K562 (cell line): ENCODE data around the gene ELK1. TPM values are rescaled to one million over a fixed set of nuclear protein-coding genes. Genes with fewer than 3 reads are reported as not detected.

ENCODE experiments used
- ATAC-seq: fragments of 200-7000 bp; cut with Tn5 transposase; 3 replicates; pipeline ENCODE4 v1.9.1; 2020; ENCODE audit warnings: moderate library complexity
- BruUV-seq: library from RNA; stranded (reverse); fragments of 400-500 nt; replicated peaks from 2 replicates; lab custom pipeline; 2021; lab: Mats Ljungman, UMichigan
- CTCF ChIA-PET: fragments of 300-600 bp; formaldehyde crosslinking; extraction: SDS; loops from one replicate; lab custom pipeline; 2021; ENCODE audit warnings: low intra/inter-chr PET ratio; lab: Yijun Ruan, JAX
- POLR2A ChIA-PET: fragments of 300-600, 350-650 bp; sonication (Branson Sonifier 250); formaldehyde crosslinking; extraction: SDS; loops from one replicate; lab custom pipeline; 2021; ENCODE audit warnings: antibody characterized with exemption, inconsistent platforms; lab: Yijun Ruan, JAX
- DNase-seq, 4 experiments: peaks; one replicate each; pipeline versions ENCODE4 v3.0.0 to v3.0.0-alpha.2; 2011 to 2018; ENCODE audit warnings: low spot score in 3 of 4, mixed read lengths in 3 of 4; ENCODE audit errors: extremely low read depth in 1 of 4
- FAIRE-seq: peaks from 2 replicates; lab custom pipeline; 2011; peaks lifted over from hg19 to GRCh38; lab: Jason Lieb, UNC
- H2AFZ ChIP-seq: 2 replicates; pipeline ENCODE4 v1.6.0; 2011; ENCODE audit warnings: low read depth, low read length, control low read depth, inconsistent platforms
- H3K27ac ChIP-seq: fragments of 200-600 bp; 3 replicates; pipeline ENCODE4 v1.8.0; 2011; ENCODE audit warnings: low read depth, mild to moderate bottlenecking, control low read depth, inconsistent platforms, low read length, moderate library complexity, mixed read lengths; ENCODE audit errors: extremely low read depth
- H3K27me3 ChIP-seq, 2 experiments: fragments of 300-600 bp in 1 of 2; 2 replicates in 1 of 2; 3 replicates in 1 of 2; pipeline versions ENCODE4 v1.6.0 to v1.8.0; 2011; ENCODE audit warnings: inconsistent platforms in 2 of 2, low read length in 2 of 2, mild to moderate bottlenecking in 1 of 2, mixed read lengths in 1 of 2, moderate library complexity in 1 of 2; ENCODE audit not compliant: control insufficient read depth in 2 of 2, insufficient read depth in 2 of 2
- H3K36me3 ChIP-seq: fragments of 300-600 bp; 3 replicates; pipeline ENCODE4 v1.8.0; 2011; ENCODE audit warnings: mild to moderate bottlenecking, low read length, inconsistent platforms; ENCODE audit not compliant: control insufficient read depth, insufficient read depth
- H3K4me1 ChIP-seq, 2 experiments: fragments of 200-600 bp in 1 of 2; replicated peaks in 1 of 2; 2 replicates in 1 of 2; 3 replicates in 1 of 2; pipeline versions ENCODE4 v1.5.1 to v1.8.0; 2011; ENCODE audit warnings: inconsistent platforms in 2 of 2, low read length in 2 of 2, mild to moderate bottlenecking in 1 of 2, mixed read lengths in 1 of 2, moderate library complexity in 1 of 2; ENCODE audit not compliant: control insufficient read depth in 2 of 2, insufficient read depth in 2 of 2
- H3K4me2 ChIP-seq: 2 replicates; pipeline ENCODE4 v1.6.1; 2011; ENCODE audit warnings: low read length, control low read depth, inconsistent platforms, mixed read lengths; ENCODE audit not compliant: insufficient read depth
- H3K4me3 ChIP-seq: fragments of 200-600 bp; sonication (generic), shearing (Covaris generic); 2 replicates; pipeline ENCODE4 v1.5.1; 2016; ENCODE audit warnings: control low read depth, inconsistent platforms
- H3K79me2 ChIP-seq: fragments of 200-600 bp; 3 replicates; pipeline ENCODE4 v1.8.0; 2011; ENCODE audit warnings: low read length, inconsistent platforms; ENCODE audit not compliant: control insufficient read depth, insufficient read depth
- H3K9ac ChIP-seq, 2 experiments: 2 replicates each; pipeline versions ENCODE4 v1.6.0 to v1.6.1; 2011; ENCODE audit warnings: low read depth in 2 of 2, low read length in 2 of 2, control low read depth in 1 of 2, inconsistent platforms in 1 of 2, mild to moderate bottlenecking in 1 of 2, mixed read lengths in 1 of 2; ENCODE audit not compliant: insufficient read depth in 1 of 2
- H3K9me1 ChIP-seq: one replicate; pipeline ENCODE4 v1.6.0; 2011; ENCODE audit warnings: inconsistent platforms, mild to moderate bottlenecking, low read length, moderate library complexity; ENCODE audit not compliant: control insufficient read depth, insufficient read depth
- H3K9me3 ChIP-seq: replicated peaks from 2 replicates; pipeline ENCODE4 v1.5.1; 2011; ENCODE audit warnings: low read depth, low read length, inconsistent platforms; ENCODE audit not compliant: control insufficient read depth, insufficient read depth
- H4K20me1 ChIP-seq: replicated peaks from 2 replicates; pipeline ENCODE4 v1.6.1; 2011; ENCODE audit warnings: low read length, inconsistent platforms, mixed read lengths; ENCODE audit not compliant: control insufficient read depth, insufficient read depth
- BHLHE40 ChIP-seq: IDR thresholded peaks from 2 replicates; pipeline ENCODE4 v1.6.1; 2011; ENCODE audit warnings: low read length, improper control_type of control experiment
- SIN3B ChIP-seq: fragments of 450-650 bp; IDR thresholded peaks from 2 replicates; pipeline ENCODE4 v1.6.1; 2017; ENCODE audit warnings: low read depth, mild to moderate bottlenecking, moderate library complexity
- SRF ChIP-seq, 2 experiments: fragments of 250-450, 450-650 bp in 1 of 2; sonication (Bioruptor Pico) in 1 of 2; sonication (generic) in 1 of 2; formaldehyde crosslinking; IDR thresholded peaks; 2 replicates each; pipeline versions ENCODE4 v1.5.0 to v1.5.1; 2020 to 2022; ENCODE audit warnings: mild to moderate bottlenecking in 1 of 2, missing genetic modification reagents in 1 of 2
- TAF15 ChIP-seq: fragments of 200-400 bp; formaldehyde crosslinking; IDR thresholded peaks from 2 replicates; pipeline ENCODE4 v1.6.1; 2017; ENCODE audit warnings: mild to moderate bottlenecking, low read depth, low read length, moderate library complexity
- WGBS: fragments of 100-300 bp; shearing (Covaris generic); methylation state at CpG from one replicate; pipeline ENCODE4 v1.1.6; 2016; ENCODE audit warnings: low coverage, mixed read lengths; ENCODE audit not compliant: insufficient coverage; ENCODE audit errors: missing lambda C conversion rate; 5-methylcytosine and 5-hydroxymethylcytosine counted together
- in situ Hi-C: fragments of 300-500 bp; cut with MboI; formaldehyde crosslinking; loops from 4 replicates; pipeline ENCODE4 v1.15.0; 2018; ENCODE audit warnings: inconsistent platforms, mixed read lengths
- intact Hi-C: fragments of 100-400 bp; cut with micrococcal nuclease; formaldehyde crosslinking; loops from 2 replicates; pipeline ENCODE4 v1.14.2; 2022
- polyA plus RNA-seq, 8 experiments: library from polyadenylated mRNA; depleted of rRNA in 4 of 8; stranded (reverse) in 5 of 8; unstranded in 3 of 8; fragments of >200 nt; fragmentation: Nextera tagmentation in 2 of 8; fragmentation: Illumina TruSeq in 1 of 8; extraction: Ambion mirVana in 2 of 8; extraction: Trizol in 1 of 8; gene quantifications; 2 replicates each; pipeline versions ENCODE4 v1.2.1 to v1.2.3, GENCODE V29; 2011 to 2014; ENCODE audit warnings: inconsistent platforms in 1 of 8, missing spikeins in 1 of 8
- total RNA-seq, 7 experiments: library from RNA; depleted of rRNA in 6 of 7; stranded (reverse); fragments of >200 nt in 6 of 7; fragmentation: Illumina TruSeq in 2 of 7; extraction: Trizol in 2 of 7; gene quantifications; 2 replicates each; pipeline versions ENCODE4 v1.2.1 to v1.2.3, GENCODE V29; 2011 to 2021; ENCODE audit warnings: low replicate concordance in 1 of 7
- TF ChIP-seq, protein P1 (sequence below): IDR thresholded peaks from 2 replicates; pipeline ENCODE4 v1.6.1; 2011; ENCODE audit warnings: borderline replicate concordance, low read depth, mild to moderate bottlenecking, moderate library complexity, low read length; ENCODE audit not compliant: insufficient read depth, poor library complexity, severe bottlenecking
- TF ChIP-seq, protein P2 (sequence below): sonication (generic); formaldehyde crosslinking; IDR thresholded peaks from 2 replicates; pipeline ENCODE4 v1.8.1; 2023; ENCODE audit warnings: mild to moderate bottlenecking, missing genetic modification reagents
- TF ChIP-seq, protein P3 (sequence below), 2 experiments: fragments of 450-650 bp in 1 of 2; sonication (generic) in 1 of 2; formaldehyde crosslinking in 1 of 2; IDR thresholded peaks; 2 replicates each; pipeline versions ENCODE4 v1.7.1 to v1.9.0; 2016 to 2022; ENCODE audit warnings: inconsistent platforms in 1 of 2, mild to moderate bottlenecking in 1 of 2, missing genetic modification reagents in 1 of 2

ELK1 gene
- total and polyA plus RNA-seq, 9 of the 15 experiments (the other 6 are each of a cell fraction or from before 2014, with no cell fraction given) = 4.4 to 74.9 (median 26.5) TPM

DNA sequence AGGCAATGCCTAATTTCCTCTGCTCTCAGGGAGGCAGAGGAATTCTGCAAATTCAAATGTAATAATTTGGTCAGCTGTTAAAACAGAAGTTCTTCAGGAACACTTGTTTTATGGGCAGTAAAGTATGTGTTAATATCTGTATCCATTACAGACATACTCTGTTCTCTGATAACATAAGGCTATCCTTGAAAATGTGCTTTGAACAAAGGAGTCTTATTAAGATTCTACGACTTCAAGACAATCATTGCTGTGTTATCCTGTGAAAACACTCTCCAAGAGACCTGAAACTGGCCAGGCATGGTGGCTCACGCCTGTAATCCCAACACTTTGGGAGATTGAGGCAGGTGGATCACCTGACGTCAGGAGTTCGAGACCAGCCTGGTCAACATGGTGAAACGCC lies 18.7 kb downstream of the ELK1 start:
- no peak for ATAC-seq
- H3K4me1 ChIP-seq = peaks cover 11% of the 10 kb centered on the region in 2 experiments
- peaks cover 0 to under 1% of the 10 kb centered on the region in 2 experiments; a peak in 1 of 5 replicates for H3K27me3 ChIP-seq
- no peak for DNase-seq
- no peaks in the 10 kb centered on the region for H3K79me2 ChIP-seq
- no peak overlapping the region for H2AFZ ChIP-seq
- no peaks in the 10 kb centered on the region for H3K9me1 ChIP-seq
- ChIA-PET CTCF (no interaction called here), POLR2A (no interaction called here)
- H3K9me3 ChIP-seq = no peaks in the 10 kb centered on the region
- peaks cover 17% of the 10 kb centered on the region; the same call in 1 of the 3 replicates for H3K36me3 ChIP-seq
- 79% methylated on average over 5 of the region's 5 CpGs for WGBS
- no peak overlapping the region for H3K27ac ChIP-seq
- in situ Hi-C loops (no loop called here), intact Hi-C loops (no loop called here)
- no peak for FAIRE-seq
- no peaks in the 10 kb centered on the region; the same call in 1 of the 2 replicates for H4K20me1 ChIP-seq
- H3K4me3 ChIP-seq = no peak overlapping the region
- no peak overlapping the region for H3K4me2 ChIP-seq
- BruUV-seq = no TSS peak
- no peak overlapping the region for H3K9ac ChIP-seq
- TF ChIP-seq SIN3B (no peak), SRF (CRISPR knock-in tag; IDR thresholded peaks at IDR 0.05) (no peak), TAF15 (no peak), BHLHE40 (no peak)
- TF ChIP-seq, protein P1, sequence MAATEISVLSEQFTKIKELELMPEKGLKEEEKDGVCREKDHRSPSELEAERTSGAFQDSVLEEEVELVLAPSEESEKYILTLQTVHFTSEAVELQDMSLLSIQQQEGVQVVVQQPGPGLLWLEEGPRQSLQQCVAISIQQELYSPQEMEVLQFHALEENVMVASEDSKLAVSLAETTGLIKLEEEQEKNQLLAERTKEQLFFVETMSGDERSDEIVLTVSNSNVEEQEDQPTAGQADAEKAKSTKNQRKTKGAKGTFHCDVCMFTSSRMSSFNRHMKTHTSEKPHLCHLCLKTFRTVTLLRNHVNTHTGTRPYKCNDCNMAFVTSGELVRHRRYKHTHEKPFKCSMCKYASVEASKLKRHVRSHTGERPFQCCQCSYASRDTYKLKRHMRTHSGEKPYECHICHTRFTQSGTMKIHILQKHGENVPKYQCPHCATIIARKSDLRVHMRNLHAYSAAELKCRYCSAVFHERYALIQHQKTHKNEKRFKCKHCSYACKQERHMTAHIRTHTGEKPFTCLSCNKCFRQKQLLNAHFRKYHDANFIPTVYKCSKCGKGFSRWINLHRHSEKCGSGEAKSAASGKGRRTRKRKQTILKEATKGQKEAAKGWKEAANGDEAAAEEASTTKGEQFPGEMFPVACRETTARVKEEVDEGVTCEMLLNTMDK = no peak
- TF ChIP-seq, protein P2, sequence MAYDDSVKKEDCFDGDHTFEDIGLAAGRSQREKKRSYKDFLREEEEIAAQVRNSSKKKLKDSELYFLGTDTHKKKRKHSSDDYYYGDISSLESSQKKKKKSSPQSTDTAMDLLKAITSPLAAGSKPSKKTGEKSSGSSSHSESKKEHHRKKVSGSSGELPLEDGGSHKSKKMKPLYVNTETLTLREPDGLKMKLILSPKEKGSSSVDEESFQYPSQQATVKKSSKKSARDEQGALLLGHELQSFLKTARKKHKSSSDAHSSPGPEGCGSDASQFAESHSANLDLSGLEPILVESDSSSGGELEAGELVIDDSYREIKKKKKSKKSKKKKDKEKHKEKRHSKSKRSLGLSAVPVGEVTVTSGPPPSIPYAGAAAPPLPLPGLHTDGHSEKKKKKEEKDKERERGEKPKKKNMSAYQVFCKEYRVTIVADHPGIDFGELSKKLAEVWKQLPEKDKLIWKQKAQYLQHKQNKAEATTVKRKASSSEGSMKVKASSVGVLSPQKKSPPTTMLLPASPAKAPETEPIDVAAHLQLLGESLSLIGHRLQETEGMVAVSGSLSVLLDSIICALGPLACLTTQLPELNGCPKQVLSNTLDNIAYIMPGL (CRISPR knock-in tag) = no peak
- TF ChIP-seq, protein P3, sequence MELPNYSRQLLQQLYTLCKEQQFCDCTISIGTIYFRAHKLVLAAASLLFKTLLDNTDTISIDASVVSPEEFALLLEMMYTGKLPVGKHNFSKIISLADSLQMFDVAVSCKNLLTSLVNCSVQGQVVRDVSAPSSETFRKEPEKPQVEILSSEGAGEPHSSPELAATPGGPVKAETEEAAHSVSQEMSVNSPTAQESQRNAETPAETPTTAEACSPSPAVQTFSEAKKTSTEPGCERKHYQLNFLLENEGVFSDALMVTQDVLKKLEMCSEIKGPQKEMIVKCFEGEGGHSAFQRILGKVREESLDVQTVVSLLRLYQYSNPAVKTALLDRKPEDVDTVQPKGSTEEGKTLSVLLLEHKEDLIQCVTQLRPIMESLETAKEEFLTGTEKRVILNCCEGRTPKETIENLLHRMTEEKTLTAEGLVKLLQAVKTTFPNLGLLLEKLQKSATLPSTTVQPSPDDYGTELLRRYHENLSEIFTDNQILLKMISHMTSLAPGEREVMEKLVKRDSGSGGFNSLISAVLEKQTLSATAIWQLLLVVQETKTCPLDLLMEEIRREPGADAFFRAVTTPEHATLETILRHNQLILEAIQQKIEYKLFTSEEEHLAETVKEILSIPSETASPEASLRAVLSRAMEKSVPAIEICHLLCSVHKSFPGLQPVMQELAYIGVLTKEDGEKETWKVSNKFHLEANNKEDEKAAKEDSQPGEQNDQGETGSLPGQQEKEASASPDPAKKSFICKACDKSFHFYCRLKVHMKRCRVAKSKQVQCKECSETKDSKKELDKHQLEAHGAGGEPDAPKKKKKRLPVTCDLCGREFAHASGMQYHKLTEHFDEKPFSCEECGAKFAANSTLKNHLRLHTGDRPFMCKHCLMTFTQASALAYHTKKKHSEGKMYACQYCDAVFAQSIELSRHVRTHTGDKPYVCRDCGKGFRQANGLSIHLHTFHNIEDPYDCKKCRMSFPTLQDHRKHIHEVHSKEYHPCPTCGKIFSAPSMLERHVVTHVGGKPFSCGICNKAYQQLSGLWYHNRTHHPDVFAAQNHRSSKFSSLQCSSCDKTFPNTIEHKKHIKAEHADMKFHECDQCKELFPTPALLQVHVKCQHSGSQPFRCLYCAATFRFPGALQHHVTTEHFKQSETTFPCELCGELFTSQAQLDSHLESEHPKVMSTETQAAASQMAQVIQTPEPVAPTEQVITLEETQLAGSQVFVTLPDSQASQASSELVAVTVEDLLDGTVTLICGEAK (IDR thresholded peaks at IDR 0.05) = no peak
- TF ChIP-seq, protein P3 (CRISPR knock-in tag; IDR thresholded peaks at IDR 0.05) = no peak
